ENCODE results near the gene EDRF1.

EDRF1 gene

GRCh38 chr10:125770844-125771243 lies 51.3 kb downstream of the EDRF1 start:
- no peak for TF ChIP-seq CTCF (IDR thresholded peaks at IDR 0.05; ENCODE audit: low read depth, low read length, missing control alignments)
- in situ Hi-C loops (cut with HindIII; ENCODE audit: low sequenced_read_pairs): no loop called here
- no peak for DNase-seq (ENCODE audit: low read depth)
- no peak overlapping the region for H3K4me3 ChIP-seq (ENCODE audit: low read depth, low read length)

- no peak overlapping the region for H3K4me3 ChIP-seq (ENCODE audit: low read depth, low read length)
- no peak for TF ChIP-seq CTCF (IDR thresholded peaks at IDR 0.05; ENCODE audit: low read depth, low read length, missing control alignments)
- no peak for DNase-seq (ENCODE audit: low read depth)
- in situ Hi-C loops (cut with HindIII; ENCODE audit: low sequenced_read_pairs): no loop called here
Observed at GRCh38 chr10:125772112-125772863, 52.8 kb downstream of the EDRF1 start.

GRCh38 chr10:125772864-125773180 lies 53.3 kb downstream of the EDRF1 start:
- in situ Hi-C loops (cut with HindIII; ENCODE audit: low sequenced_read_pairs): no loop called here
- no peak for TF ChIP-seq CTCF (IDR thresholded peaks at IDR 0.05; ENCODE audit: low read depth, low read length, missing control alignments)
- no peak overlapping the region for H3K4me3 ChIP-seq (ENCODE audit: low read depth, low read length)
- no peak for DNase-seq (ENCODE audit: low read depth)

- TF ChIP-seq CTCF (IDR thresholded peaks at IDR 0.05; ENCODE audit: low read depth, low read length, missing control alignments): no peak
- in situ Hi-C loops (cut with HindIII; ENCODE audit: low sequenced_read_pairs): no loop called here
- no peak overlapping the region for H3K4me3 ChIP-seq (ENCODE audit: low read depth, low read length)
- no peak for DNase-seq (ENCODE audit: low read depth)
Observed at GRCh38 chr10:125773687-125774543, 54.4 kb downstream of the EDRF1 start.

- no peak for DNase-seq (ENCODE audit: low read depth)
- in situ Hi-C loops (cut with HindIII; ENCODE audit: low sequenced_read_pairs): no loop called here
- TF ChIP-seq CTCF (IDR thresholded peaks at IDR 0.05; ENCODE audit: low read depth, low read length, missing control alignments): no peak
- no peak overlapping the region for H3K4me3 ChIP-seq (ENCODE audit: low read depth, low read length)
Observed at GRCh38 chr10:125774581-125775191, 55.2 kb downstream of the EDRF1 start.

- H3K4me3 ChIP-seq (ENCODE audit: low read depth, low read length): no peak within 1 kb of the TSS
- in situ Hi-C loops (cut with HindIII; ENCODE audit: low sequenced_read_pairs): no loop called here
- TF ChIP-seq CTCF (IDR thresholded peaks at IDR 0.05; ENCODE audit: low read depth, low read length, missing control alignments): no peak
- no peak for DNase-seq (ENCODE audit: low read depth)
Observed at GRCh38 chr10:125775491-125776106, 56.1 kb downstream of the EDRF1 start, which contains the start of gene MMP21. Gene MMP21 (minus strand): TSS chr10:125775821. CDS start chr10:125775821, 0 bp downstream.
